H1 (cell line): ENCODE measurements around the gene EPN2. TPM values are rescaled to one million over a fixed set of nuclear protein-coding genes. Genes with fewer than 3 reads are reported as not detected.

Experiments used
- CTCF ChIA-PET: fragments of 300-600 bp; sonication (Branson Sonifier 250); formaldehyde crosslinking; loops from one replicate; lab custom pipeline; 2021; ENCODE audit not compliant: partially characterized antibody; lab: Charles Lee
- POLR2A ChIA-PET: fragments of 300-600 bp; sonication (Branson Sonifier 250); formaldehyde crosslinking; loops from one replicate; lab custom pipeline; 2021; ENCODE audit warnings: inconsistent platforms; ENCODE audit not compliant: partially characterized antibody; lab: Charles Lee
- DNase-seq, 2 experiments: peaks; one replicate each; pipeline versions ENCODE4 v3.0.0 to v3.0.0-alpha.2; 2010 to 2022; ENCODE audit warnings: low spot score in 2 of 2, low read depth in 1 of 2, mixed read lengths in 1 of 2
- FAIRE-seq: peaks from 2 replicates; lab custom pipeline; 2011; peaks lifted over from hg19 to GRCh38; lab: Jason Lieb, UNC
- H2AFZ ChIP-seq: 2 replicates; pipeline ENCODE4 v1.8.1; 2012; ENCODE audit warnings: low read length, inconsistent platforms
- H2AK5ac ChIP-seq: 2 replicates; pipeline ENCODE4 v1.6.1; 2013; ENCODE audit warnings: low read depth, low read length
- H2BK120ac ChIP-seq: replicated peaks from 2 replicates; pipeline ENCODE3; 2013; ENCODE audit warnings: low read depth, low read length, inconsistent platforms
- H2BK12ac ChIP-seq: 2 replicates; pipeline ENCODE4 v1.6.1; 2013; ENCODE audit warnings: low read depth, low read length
- H2BK15ac ChIP-seq: 2 replicates; pipeline ENCODE4 v1.6.1; 2013; ENCODE audit warnings: low read length
- H2BK20ac ChIP-seq: 2 replicates; pipeline ENCODE4 v1.6.1; 2013; ENCODE audit warnings: low read length
- H2BK5ac ChIP-seq: 2 replicates; pipeline ENCODE4 v1.6.1; 2013; ENCODE audit warnings: low read depth, low read length
- H3K14ac ChIP-seq: 2 replicates; pipeline ENCODE4 v1.6.1; 2013; ENCODE audit warnings: inconsistent platforms; ENCODE audit not compliant: insufficient read length
- H3K18ac ChIP-seq: 2 replicates; pipeline ENCODE4 v1.6.1; 2013; ENCODE audit warnings: low read length; ENCODE audit errors: extremely low read depth
- H3K23ac ChIP-seq: 2 replicates; pipeline ENCODE4 v1.6.1; 2013; ENCODE audit warnings: inconsistent platforms; ENCODE audit not compliant: insufficient read length
- H3K23me2 ChIP-seq: 2 replicates; pipeline ENCODE4 v1.6.1; 2013; ENCODE audit warnings: low read depth, low read length
- H3K27ac ChIP-seq: 2 replicates; pipeline ENCODE4 v1.6.1; 2011; ENCODE audit warnings: low read depth, low read length, inconsistent platforms
- H3K27me3 ChIP-seq, 4 experiments: replicated peaks in 1 of 4; 1 replicate in 1 of 4; 2 replicates in 3 of 4; pipeline versions ENCODE4 v1.6.1 to v1.8.1; 2011 to 2013; ENCODE audit warnings: low read length in 3 of 4, mild to moderate bottlenecking in 3 of 4, inconsistent platforms in 2 of 4, mixed read lengths in 2 of 4, moderate library complexity in 1 of 4; ENCODE audit not compliant: control insufficient read depth in 3 of 4, insufficient read depth in 3 of 4; ENCODE audit errors: extremely low read depth in 1 of 4
- H3K36me3 ChIP-seq, 4 experiments: 2 replicates each; pipeline versions ENCODE4 v1.6.1 to v1.8.1; 2011 to 2013; ENCODE audit warnings: mild to moderate bottlenecking in 4 of 4, low read length in 3 of 4, moderate library complexity in 2 of 4, control low read depth in 1 of 4, inconsistent platforms in 1 of 4; ENCODE audit not compliant: insufficient read depth in 4 of 4, control insufficient read depth in 2 of 4
- H3K4ac ChIP-seq: replicated peaks from 2 replicates; pipeline ENCODE3; 2013; ENCODE audit warnings: low read length, low read depth, mixed read lengths, inconsistent platforms; ENCODE audit not compliant: insufficient read length
- H3K4me1 ChIP-seq, 4 experiments: replicated peaks in 1 of 4; 1 replicate in 1 of 4; 2 replicates in 3 of 4; pipeline versions ENCODE4 v1.6.1 to v1.8.1; 2011 to 2013; ENCODE audit warnings: low read length in 3 of 4, inconsistent platforms in 2 of 4, mixed read lengths in 1 of 4; ENCODE audit not compliant: insufficient read depth in 4 of 4, control insufficient read depth in 3 of 4
- H3K4me2 ChIP-seq, 2 experiments: 2 replicates each; pipeline versions ENCODE4 v1.6.1 to v1.8.1; 2011 to 2013; ENCODE audit warnings: low read depth in 2 of 2, low read length in 2 of 2, control low read depth in 1 of 2, inconsistent platforms in 1 of 2, mild to moderate bottlenecking in 1 of 2; ENCODE audit not compliant: insufficient read depth in 1 of 2
- H3K4me3 ChIP-seq, 4 experiments: fragments of 200-600, 300-600 bp in 1 of 4; sonication (generic), shearing (Covaris generic), sonication (Bioruptor Twin) in 1 of 4; 2 replicates each; pipeline versions ENCODE4 v1.5.1 to v1.8.1; 2011 to 2016; ENCODE audit warnings: low read length in 4 of 4, low read depth in 3 of 4, control low read depth in 2 of 4, inconsistent platforms in 2 of 4, mild to moderate bottlenecking in 2 of 4, mixed read lengths in 1 of 4, moderate library complexity in 1 of 4; ENCODE audit not compliant: insufficient read depth in 2 of 4; ENCODE audit errors: extremely low read depth in 1 of 4
- H3K56ac ChIP-seq: replicated peaks from 2 replicates; pipeline ENCODE3; 2013; ENCODE audit warnings: low read depth, mild to moderate bottlenecking, mixed read lengths, low read length, inconsistent platforms; ENCODE audit not compliant: insufficient read length
- H3K79me1 ChIP-seq: 2 replicates; pipeline ENCODE4 v1.6.1; 2013; ENCODE audit warnings: low read depth, low read length, control low read depth
- H3K79me2 ChIP-seq, 2 experiments: 2 replicates each; pipeline versions ENCODE4 v1.6.1 to v1.8.1; 2012 to 2013; ENCODE audit warnings: low read length in 2 of 2, mild to moderate bottlenecking in 2 of 2, inconsistent platforms in 1 of 2; ENCODE audit not compliant: insufficient read depth in 2 of 2, control insufficient read depth in 1 of 2
- H3K9ac ChIP-seq, 4 experiments: replicated peaks in 1 of 4; 1 replicate in 1 of 4; 2 replicates in 3 of 4; pipeline versions ENCODE4 v1.6.1 to v1.8.1; 2011 to 2013; ENCODE audit warnings: low read depth in 3 of 4, low read length in 3 of 4, control low read depth in 2 of 4, mild to moderate bottlenecking in 2 of 4, moderate library complexity in 2 of 4, inconsistent platforms in 1 of 4; ENCODE audit errors: extremely low read depth in 1 of 4
- H3K9me3 ChIP-seq, 2 experiments: 2 replicates each; pipeline versions ENCODE4 v1.6.1 to v1.8.1; 2012 to 2013; ENCODE audit warnings: mild to moderate bottlenecking in 2 of 2, moderate library complexity in 2 of 2, control low read depth in 1 of 2, inconsistent platforms in 1 of 2, low read depth in 1 of 2, low read length in 1 of 2, mixed read lengths in 1 of 2; ENCODE audit not compliant: insufficient read depth in 2 of 2
- H4K20me1 ChIP-seq, 2 experiments: replicated peaks in 1 of 2; 2 replicates each; pipeline versions ENCODE3 to v1.8.1; 2011 to 2013; ENCODE audit warnings: inconsistent platforms in 2 of 2, low read length in 2 of 2, mild to moderate bottlenecking in 1 of 2; ENCODE audit not compliant: insufficient read depth in 2 of 2, control insufficient read depth in 1 of 2
- H4K5ac ChIP-seq: 2 replicates; pipeline ENCODE4 v1.6.1; 2013; ENCODE audit warnings: low read length, low read depth, mixed read lengths, inconsistent platforms; ENCODE audit not compliant: insufficient read length
- H4K8ac ChIP-seq: 2 replicates; pipeline ENCODE4 v1.8.0; 2013; ENCODE audit warnings: mild to moderate bottlenecking, moderate library complexity, low read length, inconsistent platforms; ENCODE audit not compliant: insufficient read depth; ENCODE audit errors: extremely low read depth
- H4K91ac ChIP-seq: replicated peaks from 2 replicates; pipeline ENCODE3; 2013; ENCODE audit warnings: low read length, mixed read lengths, inconsistent platforms; ENCODE audit not compliant: insufficient read length
- BRCA1 ChIP-seq: IDR thresholded peaks from 2 replicates; pipeline ENCODE4 v1.6.1; 2012; ENCODE audit warnings: low read depth, low read length, improper control_type of control experiment
- CEBPB ChIP-seq: IDR thresholded peaks from 2 replicates; pipeline ENCODE4 v1.6.1; 2012; ENCODE audit warnings: low read depth, low read length
- CHD1 ChIP-seq: IDR thresholded peaks from 2 replicates; pipeline ENCODE4 v1.6.1; 2012; ENCODE audit warnings: low read depth, low read length, improper control_type of control experiment
- EZH2 ChIP-seq: fragments of 200-600 bp; sonication (generic); IDR thresholded peaks from 2 replicates; pipeline ENCODE4 v1.7.1; 2012; ENCODE audit warnings: low read depth, mild to moderate bottlenecking, moderate library complexity, low read length, inconsistent platforms; ENCODE audit not compliant: severe bottlenecking
- HDAC6 ChIP-seq: IDR thresholded peaks from one replicate; pipeline ENCODE4 v1.7.1; 2012; ENCODE audit warnings: low read depth, mild to moderate bottlenecking, inconsistent platforms, low read length, moderate library complexity
- JUN ChIP-seq: IDR thresholded peaks from 2 replicates; pipeline ENCODE4 v1.6.1; 2011; ENCODE audit warnings: low read depth, mild to moderate bottlenecking, improper control_type of control experiment, low read length
- NANOG ChIP-seq: IDR thresholded peaks from 2 replicates; pipeline ENCODE4 v1.6.1; 2011; ENCODE audit warnings: low read length, low read depth, mild to moderate bottlenecking, inconsistent platforms; ENCODE audit not compliant: insufficient read depth, poor library complexity, severe bottlenecking
- POLR2A ChIP-seq, 2 experiments: IDR thresholded peaks; 1 replicate in 1 of 2; 2 replicates in 1 of 2; pipeline ENCODE4 v1.6.1; 2011; ENCODE audit warnings: low read depth in 2 of 2, low read length in 2 of 2, mild to moderate bottlenecking in 2 of 2; ENCODE audit errors: control extremely low read depth in 1 of 2
- RAD21 ChIP-seq, 2 experiments: IDR thresholded peaks in 1 of 2; conservative IDR thresholded peaks in 1 of 2; 2 replicates each; pipeline ENCODE4 v1.6.1; 2011; ENCODE audit warnings: low read depth in 2 of 2, low read length in 2 of 2, improper control_type of control experiment in 1 of 2, inconsistent platforms in 1 of 2, mild to moderate bottlenecking in 1 of 2, moderate library complexity in 1 of 2
- RBBP5 ChIP-seq: IDR thresholded peaks from 2 replicates; pipeline ENCODE4 v1.7.1; 2012; ENCODE audit warnings: low read depth, mild to moderate bottlenecking, inconsistent platforms, low read length, moderate library complexity, borderline replicate concordance
- RFX5 ChIP-seq: IDR thresholded peaks from 2 replicates; pipeline ENCODE4 v1.6.1; 2011; ENCODE audit warnings: low read depth, low read length, improper control_type of control experiment, borderline replicate concordance
- SP1 ChIP-seq: IDR thresholded peaks from 2 replicates; pipeline ENCODE4 v1.6.1; 2011; ENCODE audit warnings: low read depth, low read length
- TCF12 ChIP-seq: IDR thresholded peaks from 2 replicates; pipeline ENCODE4 v1.6.1; 2011; ENCODE audit warnings: low read depth, mild to moderate bottlenecking, low read length
- WGBS, 2 experiments: shearing (Covaris generic) in 1 of 2; methylation state at CpG; one replicate each; pipeline versions ENCODE4 v1.1.6 to v1.1.7; 2013 to 2015; ENCODE audit warnings: low lambda C conversion rate in 2 of 2, mixed read lengths in 2 of 2, inconsistent platforms in 1 of 2, low coverage in 1 of 2, missing lambda C conversion rate in 1 of 2; ENCODE audit not compliant: insufficient replicate concordance in 2 of 2, insufficient coverage in 1 of 2, insufficient read length in 1 of 2; ENCODE audit errors: extremely low coverage in 1 of 2, missing lambda C conversion rate in 1 of 2; 5-methylcytosine and 5-hydroxymethylcytosine counted together
- polyA plus RNA-seq, 7 experiments: library from polyadenylated mRNA; depleted of rRNA in 3 of 7; stranded (reverse) in 5 of 7; unstranded in 2 of 7; fragments of >200 nt in 5 of 7; fragments of 200-250 nt in 2 of 7; gene quantifications; 1 replicate in 5 of 7; 2 replicates in 1 of 7; 4 replicates in 1 of 7; pipeline versions ENCODE4 v1.2.1 to v1.2.3, GENCODE V29; 2011 to 2013; ENCODE audit warnings: missing spikeins in 2 of 7, mixed read lengths in 2 of 7
- total RNA-seq: library from RNA; stranded (reverse); fragmentation: NEBNext Ultra II Directional; extraction: Animal tissue kit (Norgen Biotek cat#: 25700); gene quantifications from 2 replicates; pipeline ENCODE4 v1.2.1, GENCODE V29; 2021
- TF ChIP-seq, protein P1 (sequence below): IDR thresholded peaks from 2 replicates; pipeline ENCODE4 v1.6.1; 2011; ENCODE audit warnings: low read depth, mild to moderate bottlenecking, low read length; ENCODE audit not compliant: insufficient read depth

The EPN2 gene
- total and polyA plus RNA-seq, 2 of the 8 experiments (the other 6 are each of a cell fraction or from before 2014, with no cell fraction given) = 28.7 to 55.8 TPM

DNA sequence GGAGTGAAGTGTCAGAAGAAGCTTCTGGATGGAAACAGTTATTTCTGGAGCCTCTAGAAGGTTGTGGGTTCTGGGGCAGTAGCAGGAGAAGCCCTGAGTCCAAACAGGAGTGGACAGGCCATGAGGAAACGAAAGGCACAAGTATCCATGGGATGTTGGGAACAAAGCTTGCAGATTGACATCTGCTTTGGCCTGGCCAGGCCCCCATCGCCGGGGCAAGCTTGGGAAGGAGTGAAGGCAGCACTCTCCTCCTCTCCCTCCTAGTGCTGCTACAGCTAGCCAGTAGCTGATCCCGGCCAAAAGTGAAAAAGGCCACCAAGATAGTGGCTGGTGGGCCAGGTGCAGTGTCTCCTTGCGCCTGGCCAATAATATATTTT is 85.0 kb downstream of the EPN2 start:
- H3K4me3 ChIP-seq = no peak overlapping the region
- CTCF ChIA-PET = interaction anchor here (0.9 to 4.5 kb wide), 22 partner anchors 8 to 173 kb away, joined by 3 to 70 read pairs (median 4); partner anchors contain the start of genes B9D1 and MAPK7
- WGBS, 2 experiments = 85% methylated on average over 5 of the region's 5 CpGs; no CpG with 5 or more reads in 1 of the 2 experiments

More for the DNA sequence above, 85.0 kb downstream of the EPN2 start:
- no peaks in the 10 kb centered on the region for H3K23me2 ChIP-seq
- no peak for FAIRE-seq
- no peak overlapping the region for H3K23ac ChIP-seq
- H4K8ac ChIP-seq = no peak overlapping the region
- H3K9me3 ChIP-seq = peaks cover 0 to 6% of the 10 kb centered on the region in 2 experiments; a peak in 1 of 4 replicates
- no peak overlapping the region for H2BK15ac ChIP-seq
- no peaks in the 10 kb centered on the region for H3K79me2 ChIP-seq
- no peak overlapping the region for H2AK5ac ChIP-seq
- H3K4me1 ChIP-seq = peaks cover 0 to 10% (median 4%) of the 10 kb centered on the region in 4 experiments; a peak in 6 of 7 replicates
- H4K5ac ChIP-seq = no peak overlapping the region
- no peaks in the 10 kb centered on the region for H3K79me1 ChIP-seq
- H2BK5ac ChIP-seq = no peak overlapping the region
- H3K27me3 ChIP-seq = no peaks in the 10 kb centered on the region
- POLR2A ChIA-PET = interaction anchor here (0.8 to 1.1 kb wide), 2 partner anchors 16 to 17 kb away, joined by 4 to 5 read pairs; no protein-coding TSS in a partner anchor
- H4K20me1 ChIP-seq = peaks cover 0 to 3% of the 10 kb centered on the region in 2 experiments
- no peak overlapping the region for H2BK120ac ChIP-seq
- H3K14ac ChIP-seq = no peak overlapping the region
- H2BK12ac ChIP-seq = no peak overlapping the region
- no peak overlapping the region for H3K18ac ChIP-seq
- H3K4ac ChIP-seq = no peak overlapping the region
- TF ChIP-seq POLR2A (IDR thresholded peaks at IDR 0.05; ENCODE audit: control extremely low read depth in 1 of 2, low read depth in 2 of 2, low read length in 2 of 2) (no peak), EZH2 (no peak), RFX5 (no peak), NANOG (no peak), SP1 (no peak), HDAC6 (no peak), CEBPB (no peak), TCF12 (no peak), RAD21 (IDR thresholded peaks at IDR 0.05 in 1 of 2, conservative IDR thresholded peaks at IDR 0.05 in 1 of 2; ENCODE audit: low read depth in 2 of 2, low read length in 2 of 2) (no peak), RBBP5 (no peak), CHD1 (no peak), JUN (no peak), BRCA1 (no peak)
- TF ChIP-seq, protein P1, sequence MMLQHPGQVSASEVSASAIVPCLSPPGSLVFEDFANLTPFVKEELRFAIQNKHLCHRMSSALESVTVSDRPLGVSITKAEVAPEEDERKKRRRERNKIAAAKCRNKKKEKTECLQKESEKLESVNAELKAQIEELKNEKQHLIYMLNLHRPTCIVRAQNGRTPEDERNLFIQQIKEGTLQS = no peak
- H2AFZ ChIP-seq = no peak overlapping the region
- H3K4me2 ChIP-seq = no peak overlapping the region
- no peak for DNase-seq
- no peak overlapping the region for H2BK20ac ChIP-seq
- H4K91ac ChIP-seq = no peak overlapping the region
- no peaks in the 10 kb centered on the region; a peak in 2 of 8 replicates for H3K36me3 ChIP-seq
- H3K27ac ChIP-seq = no peak overlapping the region
- no peak overlapping the region for H3K9ac ChIP-seq
- H3K56ac ChIP-seq = no peak overlapping the region
